Thyroid gland (tissue), 4 donors: ENCODE results near the gene ATR. TPM values are rescaled to one million over a fixed set of nuclear protein-coding genes. Genes with fewer than 3 reads are reported as not detected.

Source experiments
- DNase-seq, 2 donors: peaks; one replicate each; pipeline ENCODE4 v3.0.0-alpha.2; 2019
- H3K27ac ChIP-seq, 3 donors: fragments of 200-600 bp; sonication (generic); 1 replicate in 2 of 3; 2 replicates in 1 of 3; pipeline ENCODE4 v1.5.1; 2016 to 2019; ENCODE audit warnings: mild to moderate bottlenecking in 1 of 3, moderate library complexity in 1 of 3
- H3K27me3 ChIP-seq: fragments of 200-600 bp; sonication (generic); one replicate; pipeline ENCODE4 v1.5.1; 2019
- H3K36me3 ChIP-seq, 2 donors: fragments of 200-600 bp; sonication (generic); one replicate each; pipeline ENCODE4 v1.5.1; 2016 to 2019
- H3K4me1 ChIP-seq, 2 donors: fragments of 200-600 bp; sonication (generic); one replicate each; pipeline ENCODE4 v1.5.1; 2017 to 2019
- H3K4me3 ChIP-seq, 3 donors: fragments of 200-600 bp; sonication (generic); replicated peaks in 1 of 3; 1 replicate in 2 of 3; 2 replicates in 1 of 3; pipeline ENCODE4 v1.5.1; 2016; ENCODE audit warnings: mild to moderate bottlenecking in 1 of 3
- H3K9me3 ChIP-seq: fragments of 200-600 bp; sonication (generic); one replicate; pipeline ENCODE4 v1.5.1; 2017
- CTCF ChIP-seq, 6 experiments: fragments of 200-600 bp in 3 of 6; fragments of 450-650 bp in 3 of 6; sonication (generic) in 3 of 6; IDR thresholded peaks; one replicate each; pipeline ENCODE4 v1.5.1; 2016 to 2019; ENCODE audit warnings: antibody characterized with exemption in 6 of 6, mild to moderate bottlenecking in 2 of 6, inconsistent platforms in 1 of 6, moderate library complexity in 1 of 6
- POLR2A ChIP-seq, 2 donors: fragments of 450-650 bp; IDR thresholded peaks; one replicate each; pipeline ENCODE4 v1.6.1; 2017; ENCODE audit warnings: antibody characterized with exemption in 2 of 2, mild to moderate bottlenecking in 2 of 2, moderate library complexity in 1 of 2
- WGBS, 2 donors: methylation state at CpG; one replicate each; pipeline ENCODE4 v1.1.5; 2017; 5-methylcytosine and 5-hydroxymethylcytosine counted together
- intact Hi-C: fragments of 100-400 bp; cut with DNase I; formaldehyde crosslinking; loops from one replicate; pipeline ENCODE4 v1.15.1; 2023
- total RNA-seq, 4 donors: library from RNA; depleted of rRNA; stranded (reverse); fragments of >200 nt; gene quantifications; one replicate each; pipeline ENCODE4 v1.2.3, GENCODE V29; 2016

ATR gene
- total RNA-seq, 4 donors from 2014 or later = 38.7 to 62.1 (median 46.3) TPM

DNA sequence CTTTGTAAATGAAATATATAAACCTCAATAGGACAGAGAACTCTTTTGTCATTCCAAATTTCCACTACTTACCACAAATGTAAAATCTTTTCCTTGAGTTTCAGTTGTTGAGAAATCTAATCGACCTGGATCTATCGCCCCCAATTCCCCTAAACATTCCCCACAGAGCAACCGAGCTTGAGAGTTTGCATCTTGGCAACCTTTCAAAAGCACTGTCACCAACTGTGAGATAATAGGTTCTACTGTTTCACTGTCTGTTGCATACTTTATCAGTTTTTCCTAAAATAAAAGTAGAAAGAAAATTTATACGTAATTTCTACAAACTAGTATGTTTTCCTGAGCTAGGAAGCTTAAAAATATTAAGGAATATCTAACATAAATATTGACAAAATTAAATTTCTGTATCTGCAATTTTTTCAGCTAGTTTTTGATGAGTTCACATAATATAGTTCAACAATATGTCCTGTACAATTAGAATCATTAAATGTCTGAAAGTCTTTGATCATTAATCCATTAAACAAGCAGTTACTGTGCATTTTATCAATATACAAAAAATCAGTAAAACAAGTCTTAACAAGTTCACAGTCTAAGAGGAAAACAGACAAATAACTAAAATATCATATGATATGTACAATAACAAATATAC is 54.5 kb downstream of the ATR start:
- 87 to 90% methylated on average over 4 of the region's 4 CpGs for WGBS, 2 donors
- Histone ChIP-seq H3K27ac (no peak overlapping the region), H3K4me3 (no peak overlapping the region), H3K27me3 (no peaks in the 10 kb centered on the region), H3K4me1 (no peaks in the 10 kb centered on the region), H3K9me3 (no peaks in the 10 kb centered on the region), H3K36me3 (peaks cover 18 to 19% of the 10 kb centered on the region in 2 donors)
- intact Hi-C loops = no loop called here
- TF ChIP-seq CTCF (IDR thresholded peaks at IDR 0.05) (no peak), POLR2A (IDR thresholded peaks at IDR 0.05) (no peak)
- no peak for DNase-seq

DNA sequence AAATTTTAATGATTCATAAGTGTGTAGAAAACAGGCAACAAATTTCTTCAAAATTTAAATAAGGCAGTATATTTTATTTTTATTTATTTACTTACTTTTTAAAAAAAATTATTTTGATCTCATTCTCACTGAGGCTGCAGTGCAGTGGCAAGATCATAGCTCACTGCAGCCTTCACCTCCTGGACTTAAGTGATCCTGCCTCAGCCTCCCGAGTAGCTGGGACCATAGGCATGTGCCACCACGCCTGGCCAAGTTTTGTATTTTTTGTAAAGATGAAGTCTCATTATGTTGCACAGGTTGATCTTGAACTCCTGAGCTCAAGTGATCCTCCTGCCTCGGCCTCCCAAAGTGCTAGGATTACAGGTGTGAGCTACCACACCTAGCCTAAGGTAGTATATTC is 69.5 kb downstream of the ATR start:
- intact Hi-C loops = no loop called here
- peaks cover 2 to 4% of the 10 kb centered on the region in 2 donors for H3K36me3 ChIP-seq
- H3K27ac ChIP-seq = no peak overlapping the region

DNA sequence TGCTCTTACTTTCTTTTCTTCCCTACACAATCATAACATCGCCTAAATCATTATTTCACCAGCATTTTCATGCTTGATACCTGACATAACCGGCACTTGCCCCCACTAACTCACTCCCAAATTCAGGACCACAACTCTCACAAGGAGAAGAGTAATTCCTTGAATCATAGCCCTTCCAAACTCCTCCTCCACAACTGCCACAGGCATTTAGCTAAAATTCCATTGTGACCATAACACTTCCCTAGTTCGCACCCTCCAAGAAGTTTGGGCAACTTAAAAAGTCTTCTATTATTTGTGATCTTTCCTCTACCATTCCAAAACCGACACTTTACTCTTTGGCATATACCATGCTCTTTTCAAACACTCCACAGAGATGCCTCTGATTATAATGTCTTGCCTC is 71.3 kb downstream of the ATR start:
- Histone ChIP-seq H3K4me1 (no peaks in the 10 kb centered on the region), H3K9me3 (no peaks in the 10 kb centered on the region), H3K27me3 (no peaks in the 10 kb centered on the region), H3K27ac (no peak overlapping the region), H3K4me3 (no peak overlapping the region), H3K36me3 (no peaks in the 10 kb centered on the region)
- no peak for TF ChIP-seq POLR2A (IDR thresholded peaks at IDR 0.05)
- 96 to 98% methylated on average over 4 of the region's 4 CpGs for WGBS, 2 donors
- DNase-seq = no peak
- intact Hi-C loops = no loop called here

More for the DNA sequence above, 69.5 kb downstream of the ATR start:
- no peak for TF ChIP-seq CTCF (IDR thresholded peaks at IDR 0.05)
- TF ChIP-seq POLR2A (IDR thresholded peaks at IDR 0.05) = no peak
- 94 to 97% methylated on average over 3 of the region's 3 CpGs for WGBS, 2 donors
- Histone ChIP-seq H3K9me3 (no peaks in the 10 kb centered on the region), H3K27me3 (no peaks in the 10 kb centered on the region), H3K4me3 (no peak overlapping the region), H3K4me1 (no peaks in the 10 kb centered on the region)
- no peak for DNase-seq

DNA sequence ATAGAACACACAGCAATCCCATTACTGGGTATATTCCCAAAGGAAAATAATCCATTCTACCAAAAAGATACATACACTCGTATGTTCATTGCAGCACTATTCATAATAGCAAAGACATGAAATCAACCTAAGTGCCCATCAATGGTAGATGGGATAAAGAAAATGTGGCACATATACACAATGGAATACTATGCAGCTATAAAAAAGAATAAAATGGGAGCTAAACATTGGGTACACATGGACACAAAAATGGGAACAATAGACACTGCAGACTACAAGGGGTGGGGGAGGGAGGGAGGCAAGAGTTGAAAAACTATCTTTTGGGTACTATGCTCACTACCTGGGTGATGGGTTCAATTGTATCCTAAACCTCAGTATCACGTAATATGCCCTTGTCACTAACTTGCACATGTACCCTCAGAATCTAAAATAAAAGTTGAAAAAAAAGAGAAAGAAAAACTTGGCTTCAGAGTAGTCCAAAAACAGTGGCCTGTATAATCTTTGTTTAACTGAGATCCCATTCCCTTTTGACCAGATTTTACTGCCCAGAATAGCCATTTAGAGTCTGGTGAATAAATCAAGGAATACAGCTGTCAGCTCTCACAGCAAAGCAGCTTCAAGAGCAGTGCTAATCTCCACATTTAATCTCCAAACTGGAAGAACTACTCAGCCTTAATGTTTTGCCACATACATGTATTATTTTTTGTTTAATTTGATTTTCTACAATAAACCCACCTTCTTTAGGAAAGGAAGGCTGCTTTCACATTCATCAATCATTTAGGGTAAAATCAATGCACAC is 76.1 kb downstream of the ATR start:
- WGBS, 2 donors = 92 to 97% methylated on average over 2 of the region's 2 CpGs
- Histone ChIP-seq H3K27ac (no peak overlapping the region), H3K9me3 (no peaks in the 10 kb centered on the region), H3K27me3 (no peaks in the 10 kb centered on the region), H3K4me3 (no peak overlapping the region), H3K36me3 (peaks cover 0 to 7% of the 10 kb centered on the region in 2 donors), H3K4me1 (no peaks in the 10 kb centered on the region)
- DNase-seq = no peak
- intact Hi-C loops = no loop called here
- TF ChIP-seq POLR2A (IDR thresholded peaks at IDR 0.05) (no peak), CTCF (IDR thresholded peaks at IDR 0.05) (no peak)

GRCh38 chr3:142501004-142501926 is 77.3 kb downstream of the ATR start:
- Histone ChIP-seq H3K9me3 (no peaks in the 10 kb centered on the region), H3K27me3 (no peaks in the 10 kb centered on the region), H3K36me3 (peaks cover 0 to 7% of the 10 kb centered on the region in 2 donors), H3K27ac (no peak overlapping the region), H3K4me1 (no peaks in the 10 kb centered on the region), H3K4me3 (no peak overlapping the region)
- WGBS, 2 donors = 93 to 98% methylated on average over 5 of the region's 5 CpGs
- DNase-seq = no peak
- intact Hi-C loops = no loop called here
- no peak for TF ChIP-seq CTCF (IDR thresholded peaks at IDR 0.05)
- no peak for TF ChIP-seq POLR2A (IDR thresholded peaks at IDR 0.05)
